OCI-LY1 (cell line): ENCODE results near the gene FAM180A.

Source experiments
- H2AFZ ChIP-seq: fragments of 200-600 bp; sonication (generic), shearing (Covaris generic); 2 replicates; pipeline ENCODE4 v1.6.0; 2014; ENCODE audit warnings: antibody characterized with exemption, mild to moderate bottlenecking, low read length
- H3F3A ChIP-seq: fragments of 200-600 bp; sonication (generic), shearing (Covaris generic); 2 replicates; pipeline ENCODE4 v1.6.0; 2014; ENCODE audit warnings: mild to moderate bottlenecking, antibody characterized with exemption, low read length, moderate library complexity; ENCODE audit not compliant: insufficient read depth
- H3K27ac ChIP-seq: fragments of 200-600 bp; sonication (generic); 2 replicates; pipeline ENCODE4 v1.5.1; 2014; ENCODE audit warnings: low read length, mixed run types, mild to moderate bottlenecking, low read depth; ENCODE audit not compliant: poor library complexity, severe bottlenecking
- H3K27me3 ChIP-seq: fragments of 200-600 bp; sonication (generic); 2 replicates; pipeline ENCODE4 v1.6.0; 2014; ENCODE audit warnings: antibody characterized with exemption, mild to moderate bottlenecking, low read length, moderate library complexity; ENCODE audit not compliant: insufficient read depth
- H3K36me3 ChIP-seq: fragments of 200-600 bp; sonication (generic); 2 replicates; pipeline ENCODE4 v1.6.1; 2014; ENCODE audit warnings: mild to moderate bottlenecking, antibody characterized with exemption, low read length, moderate library complexity, mixed read lengths; ENCODE audit not compliant: insufficient read depth
- H3K4me1 ChIP-seq: fragments of 200-600 bp; sonication (generic); 2 replicates; pipeline ENCODE4 v1.5.1; 2014; ENCODE audit warnings: mild to moderate bottlenecking, low read length, moderate library complexity; ENCODE audit not compliant: insufficient read depth, severe bottlenecking
- H3K4me2 ChIP-seq: fragments of 200-600 bp; sonication (generic), shearing (Covaris generic); 2 replicates; pipeline ENCODE4 v1.6.1; 2014; ENCODE audit warnings: low read length
- H3K4me3 ChIP-seq: fragments of 200-600 bp; sonication (generic); 2 replicates; pipeline ENCODE4 v1.5.1; 2014; ENCODE audit warnings: low read length, low read depth, mild to moderate bottlenecking, mixed read lengths; ENCODE audit not compliant: poor library complexity, severe bottlenecking
- H3K79me2 ChIP-seq: fragments of 200-600 bp; shearing (Covaris generic); 2 replicates; pipeline ENCODE4 v1.6.1; 2016; ENCODE audit warnings: mixed run types, low read length, mixed read lengths; ENCODE audit not compliant: insufficient read depth
- H3K9ac ChIP-seq: fragments of 200-600 bp; sonication (generic), shearing (Covaris generic); 2 replicates; pipeline ENCODE4 v1.6.1; 2014; ENCODE audit warnings: mild to moderate bottlenecking, low read length, mixed read lengths
- H3K9me2 ChIP-seq: fragments of 200-600 bp; sonication (generic), shearing (Covaris generic); 2 replicates; pipeline ENCODE4 v1.6.1; 2014; ENCODE audit warnings: low read depth, mild to moderate bottlenecking, low read length, mixed read lengths
- H3K9me3 ChIP-seq: fragments of 200-600 bp; shearing (Covaris generic); 2 replicates; pipeline ENCODE4 v1.6.1; 2014; ENCODE audit warnings: low read length, mixed read lengths
- H4K20me1 ChIP-seq: fragments of 200-600 bp; sonication (generic), shearing (Covaris generic); 2 replicates; pipeline ENCODE4 v1.6.0; 2016; ENCODE audit warnings: mild to moderate bottlenecking, low read length; ENCODE audit not compliant: insufficient read depth
- CTCF ChIP-seq: fragments of 200-600 bp; sonication (generic), shearing (Covaris generic); IDR thresholded peaks from 2 replicates; pipeline ENCODE4 v1.5.1; 2017; ENCODE audit warnings: mild to moderate bottlenecking, antibody characterized with exemption, low read length, moderate library complexity, mixed read lengths
- EZH2 ChIP-seq: fragments of 200-600 bp; sonication (generic), shearing (Covaris generic); IDR thresholded peaks from 2 replicates; pipeline ENCODE4 v1.8.0; 2017; ENCODE audit warnings: borderline replicate concordance, mixed run types, mild to moderate bottlenecking, antibody characterized with exemption, low read length, moderate library complexity, mixed read lengths

The FAM180A gene

DNA sequence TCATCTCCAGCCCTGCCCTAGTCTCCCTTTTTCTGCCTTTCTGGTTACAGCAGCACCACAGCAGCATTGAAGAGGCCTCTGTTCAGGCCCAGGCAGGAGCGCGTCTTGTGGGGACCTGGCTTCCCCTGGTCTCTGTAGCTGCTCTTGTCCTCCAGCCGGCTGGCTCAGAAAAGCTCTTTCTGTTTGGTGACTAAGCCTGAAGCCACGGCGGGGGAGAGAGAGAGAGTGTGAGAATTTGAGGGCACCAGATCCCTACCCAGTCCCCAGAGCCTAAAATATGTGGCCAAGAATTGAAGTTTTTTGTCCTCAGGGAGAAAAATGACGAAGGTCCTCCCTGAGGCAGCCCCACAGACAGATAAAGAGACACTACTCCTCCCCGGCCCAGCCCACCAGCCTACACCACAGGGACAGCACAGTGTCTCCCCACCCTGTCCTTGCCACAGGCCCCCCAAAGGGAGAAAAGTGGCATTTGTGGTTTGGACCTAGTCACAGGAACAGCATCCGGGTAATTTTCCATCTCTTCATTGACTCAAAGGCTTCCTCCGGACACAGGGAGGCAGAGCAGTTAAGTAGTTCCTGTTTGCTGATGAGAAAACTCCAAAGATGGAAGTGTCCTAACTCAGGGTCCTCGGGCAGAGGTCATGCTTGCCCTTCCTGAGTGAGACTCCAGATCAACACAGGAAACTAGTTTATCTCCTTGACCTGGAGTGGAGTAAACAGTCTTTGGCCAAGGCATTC, 13.3 kb upstream of the FAM180A start:
- no peaks in the 10 kb centered on the region for H4K20me1 ChIP-seq
- H3K9me2 ChIP-seq: no peaks in the 10 kb centered on the region
- no peaks in the 10 kb centered on the region; the same call in 1 of the 2 replicates for H3K27me3 ChIP-seq
- no peak overlapping the region for H2AFZ ChIP-seq
- H3K79me2 ChIP-seq: no peaks in the 10 kb centered on the region
- no peak overlapping the region for H3K9ac ChIP-seq
- H3K27ac ChIP-seq: no peak overlapping the region
- no peaks in the 10 kb centered on the region for H3K9me3 ChIP-seq
- no peak for TF ChIP-seq EZH2
- no peak for TF ChIP-seq CTCF
- no peaks in the 10 kb centered on the region for H3F3A ChIP-seq
- H3K4me2 ChIP-seq: no peak overlapping the region
- H3K4me1 ChIP-seq: no peaks in the 10 kb centered on the region
- H3K36me3 ChIP-seq: no peaks in the 10 kb centered on the region
- H3K4me3 ChIP-seq: no peak overlapping the region

DNA sequence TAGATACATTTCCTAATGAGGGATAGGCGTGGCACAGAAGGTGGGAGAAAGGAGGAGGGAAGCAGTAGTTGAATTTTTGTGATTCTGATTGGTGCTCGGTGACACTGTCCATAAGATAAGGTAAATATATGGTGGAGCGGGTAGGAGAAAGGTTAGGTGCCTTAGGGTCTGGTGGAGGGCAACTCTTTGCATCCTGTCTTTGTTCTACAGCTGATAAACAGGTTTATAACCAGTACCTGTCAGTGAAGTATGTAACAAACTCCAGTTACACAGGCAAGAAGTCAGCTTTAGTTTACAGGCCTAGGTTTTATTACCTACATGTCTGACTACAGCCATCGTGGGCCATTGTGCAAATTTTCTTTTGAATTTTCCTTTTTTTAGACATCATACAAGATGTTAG, 10.9 kb upstream of the FAM180A start:
- TF ChIP-seq CTCF (no peak), EZH2 (no peak)
- Histone ChIP-seq H3K27me3 (no peaks in the 10 kb centered on the region; the same call in 1 of the 2 replicates), H3F3A (no peaks in the 10 kb centered on the region)

GRCh38 chr7:135758531-135758932, 9.9 kb upstream of the FAM180A start:
- H3K36me3 ChIP-seq: no peaks in the 10 kb centered on the region
- no peak overlapping the region for H3K27ac ChIP-seq
- H3K4me2 ChIP-seq: no peak overlapping the region
- no peaks in the 10 kb centered on the region for H4K20me1 ChIP-seq
- no peak overlapping the region for H3K9ac ChIP-seq
- H3K4me3 ChIP-seq: no peak overlapping the region
- no peaks in the 10 kb centered on the region for H3F3A ChIP-seq
- TF ChIP-seq EZH2: no peak
- TF ChIP-seq CTCF: no peak
- H3K9me3 ChIP-seq: no peaks in the 10 kb centered on the region
- H2AFZ ChIP-seq: no peak overlapping the region
- no peaks in the 10 kb centered on the region for H3K4me1 ChIP-seq
- no peaks in the 10 kb centered on the region; the same call in 1 of the 2 replicates for H3K27me3 ChIP-seq
- H3K9me2 ChIP-seq: no peaks in the 10 kb centered on the region
- H3K79me2 ChIP-seq: no peaks in the 10 kb centered on the region

More for the DNA sequence above, 10.9 kb upstream of the FAM180A start:
- H4K20me1 ChIP-seq: no peaks in the 10 kb centered on the region
- H3K4me1 ChIP-seq: no peaks in the 10 kb centered on the region
- H3K27ac ChIP-seq: no peak overlapping the region
- no peak overlapping the region for H3K4me2 ChIP-seq
- no peak overlapping the region for H3K9ac ChIP-seq
- no peak overlapping the region for H2AFZ ChIP-seq
- no peaks in the 10 kb centered on the region for H3K9me3 ChIP-seq
- H3K4me3 ChIP-seq: no peak overlapping the region
- no peaks in the 10 kb centered on the region for H3K9me2 ChIP-seq
- H3K79me2 ChIP-seq: no peaks in the 10 kb centered on the region
- H3K36me3 ChIP-seq: no peaks in the 10 kb centered on the region
